Tibial nerve (tissue), 3 donors: ENCODE measurements around the gene PROX1.

Source experiments
- CTCF ChIP-seq, 5 experiments: fragments of 200-600 bp in 3 of 5; fragments of 450-650 bp in 2 of 5; sonication (generic) in 3 of 5; IDR thresholded peaks; one replicate each; pipeline ENCODE4 v1.5.1; 2016 to 2019; ENCODE audit warnings: antibody characterized with exemption in 5 of 5, mild to moderate bottlenecking in 3 of 5, moderate library complexity in 2 of 5
- POLR2A ChIP-seq, 2 donors: fragments of 450-650 bp; IDR thresholded peaks; one replicate each; pipeline ENCODE4 v1.6.1; 2017; ENCODE audit warnings: antibody characterized with exemption in 2 of 2, mild to moderate bottlenecking in 2 of 2, moderate library complexity in 2 of 2

DNA sequence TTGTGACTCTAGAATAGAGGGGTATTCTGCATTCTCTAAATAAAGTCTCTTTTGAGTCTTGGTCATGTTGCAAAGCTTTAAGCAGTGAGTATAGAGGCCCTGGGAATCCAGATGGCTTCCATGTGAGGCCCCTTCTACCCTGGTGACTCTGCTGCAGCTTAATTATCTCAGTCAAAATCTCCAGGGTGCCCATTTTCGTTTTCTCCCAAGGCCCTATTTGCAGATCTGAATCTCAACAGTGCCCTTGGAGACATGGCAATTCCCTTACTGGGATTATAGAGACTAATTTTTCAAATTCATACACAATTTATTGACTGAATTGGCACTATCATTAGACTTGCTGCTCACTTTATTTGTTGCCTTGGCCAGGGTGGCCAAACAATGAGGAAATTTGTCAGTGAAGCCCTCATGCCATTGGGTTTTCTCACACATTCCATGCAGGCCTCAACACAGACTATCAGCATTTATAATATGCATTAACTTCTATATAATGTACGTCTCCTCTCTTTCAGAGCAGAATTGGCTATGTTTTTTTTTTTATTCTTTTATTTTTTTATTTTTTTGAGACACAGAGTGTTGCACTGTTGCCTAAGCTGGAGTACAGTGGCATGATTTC is 35.1 kb downstream of the PROX1 start:
- TF ChIP-seq CTCF (IDR thresholded peaks at IDR 0.05): no peak
- no peak for TF ChIP-seq POLR2A (IDR thresholded peaks at IDR 0.05)
